ENCODE data around the gene WWOX.

WWOX gene

GRCh38 chr16:78642621-78643285 is 543.3 kb downstream of the WWOX start:
- no peak for DNase-seq (ENCODE audit: low read depth, low spot score)
- no peak overlapping the region for H3K4me3 ChIP-seq (ENCODE audit: low read depth, low read length)
- ChIA-PET POLR2A (no interaction called here), CTCF (no interaction called here)
- no peak for TF ChIP-seq CTCF (IDR thresholded peaks at IDR 0.05; ENCODE audit: insufficient read depth, low read length, missing control alignments)

DNA sequence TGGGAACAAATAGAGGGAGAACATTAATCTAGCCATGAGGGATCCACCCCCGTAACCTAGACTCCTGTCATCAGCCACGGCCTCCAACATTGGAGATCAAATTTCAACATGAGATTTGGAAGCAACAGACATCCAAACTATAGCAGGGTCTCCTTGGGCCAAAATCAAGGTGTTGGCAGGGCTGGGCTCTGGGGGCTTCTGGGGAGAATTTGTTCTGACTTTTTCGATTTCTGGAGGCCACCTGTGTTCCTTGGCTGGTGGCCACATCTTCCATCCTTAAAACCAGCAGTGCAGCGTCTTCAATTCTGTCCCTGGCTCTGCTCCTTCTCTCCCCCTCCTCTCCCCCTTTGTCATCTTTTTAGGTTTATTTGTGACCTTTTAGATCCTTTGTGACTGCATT is 546.2 kb downstream of the WWOX start:
- DNase-seq (ENCODE audit: low read depth, low spot score): no peak
- no peak for TF ChIP-seq CTCF (IDR thresholded peaks at IDR 0.05; ENCODE audit: insufficient read depth, low read length, missing control alignments)

DNA sequence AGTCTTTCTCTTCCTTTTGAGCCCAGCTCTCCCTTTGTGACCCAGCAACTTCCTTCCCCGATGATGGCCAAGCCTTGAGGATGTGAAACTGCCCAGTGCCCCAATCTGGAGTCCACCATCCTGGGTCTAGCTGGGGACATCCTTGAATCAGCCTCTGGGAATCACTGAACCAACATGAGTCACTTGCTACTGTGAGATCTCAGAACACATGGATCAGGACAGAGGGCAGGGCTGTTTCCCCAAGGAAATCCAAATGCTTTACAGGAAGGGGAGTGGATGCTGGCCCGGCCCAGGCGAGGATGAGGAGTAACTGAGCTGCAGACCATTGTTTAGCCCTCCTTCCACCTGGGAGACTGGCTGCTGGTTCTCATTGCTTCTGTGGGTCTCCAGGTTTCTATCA is 547.6 kb downstream of the WWOX start:
- H3K4me3 ChIP-seq (ENCODE audit: low read depth, low read length): no peak overlapping the region
- no peak for DNase-seq (ENCODE audit: low read depth, low spot score)
- CTCF ChIA-PET: no interaction called here
- POLR2A ChIA-PET: no interaction called here
- TF ChIP-seq CTCF (IDR thresholded peaks at IDR 0.05; ENCODE audit: insufficient read depth, low read length, missing control alignments): no peak

More for the DNA sequence above, 546.2 kb downstream of the WWOX start:
- ChIA-PET CTCF (no interaction called here), POLR2A (no interaction called here)
- no peak overlapping the region for H3K4me3 ChIP-seq (ENCODE audit: low read depth, low read length)

- H3K4me3 ChIP-seq (ENCODE audit: low read depth, low read length): no peak overlapping the region
- ChIA-PET CTCF (no interaction called here), POLR2A (no interaction called here)
- no peak for DNase-seq (ENCODE audit: low read depth, low spot score)
- TF ChIP-seq CTCF (IDR thresholded peaks at IDR 0.05; ENCODE audit: insufficient read depth, low read length, missing control alignments): no peak
These were observed 548.0 kb downstream of the WWOX start for GRCh38 chr16:78647491-78647890.

DNA sequence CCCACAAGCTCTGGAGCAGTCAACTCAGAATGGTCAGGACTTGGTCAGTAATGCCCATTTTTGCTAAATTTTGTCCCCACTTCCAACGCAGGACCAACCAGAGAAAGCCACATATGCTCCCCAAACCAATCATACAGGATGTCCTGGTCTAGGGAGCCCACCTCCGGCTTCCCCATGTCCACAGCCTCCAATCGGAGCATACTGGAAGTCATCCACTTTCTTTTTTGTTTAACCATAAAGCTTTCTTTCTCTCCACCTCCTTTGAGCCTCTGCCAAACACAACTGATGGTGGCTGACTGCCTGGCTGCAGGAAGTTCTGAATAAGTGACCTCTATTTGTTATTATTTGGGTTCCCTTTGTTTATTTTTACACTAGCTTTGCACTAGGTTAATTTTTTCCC is 549.1 kb downstream of the WWOX start:
- no peak overlapping the region for H3K4me3 ChIP-seq (ENCODE audit: low read depth, low read length)
- CTCF ChIA-PET: no interaction called here
- POLR2A ChIA-PET: no interaction called here
- DNase-seq (ENCODE audit: low read depth, low spot score): no peak
- no peak for TF ChIP-seq CTCF (IDR thresholded peaks at IDR 0.05; ENCODE audit: insufficient read depth, low read length, missing control alignments)

- DNase-seq (ENCODE audit: low read depth, low spot score): no peak
- no peak overlapping the region for H3K4me3 ChIP-seq (ENCODE audit: low read depth, low read length)
- POLR2A ChIA-PET: no interaction called here
- CTCF ChIA-PET: no interaction called here
- no peak for TF ChIP-seq CTCF (IDR thresholded peaks at IDR 0.05; ENCODE audit: insufficient read depth, low read length, missing control alignments)
These were observed 551.1 kb downstream of the WWOX start for GRCh38 chr16:78650339-78651074.

Measured in AG04449 (cell line).